Stomach (tissue), 9 donors: ENCODE results near the gene LIN28B. TPM values are rescaled to one million over a fixed set of nuclear protein-coding genes. Genes with fewer than 3 reads are reported as not detected.

Experiments used
- DNase-seq, 2 donors: peaks; one replicate each; pipeline versions ENCODE4 v3.0.0 to v3.0.0-alpha.2; 2013 to 2019
- H3K27ac ChIP-seq, 5 donors: fragments of 200-600 bp in 4 of 5; sonication (generic) in 4 of 5; one replicate each; pipeline ENCODE4 v1.5.1; 2013 to 2019; ENCODE audit warnings: mild to moderate bottlenecking in 1 of 5, moderate library complexity in 1 of 5
- H3K27me3 ChIP-seq, 3 donors: fragments of 200-600 bp; sonication (generic); one replicate each; pipeline ENCODE4 v1.5.1; 2017 to 2019; ENCODE audit warnings: mixed run types in 1 of 3
- H3K36me3 ChIP-seq, 4 donors: fragments of 200-600 bp; sonication (generic); 1 replicate in 3 of 4; 2 replicates in 1 of 4; pipeline ENCODE4 v1.5.1; 2016 to 2019
- H3K4me1 ChIP-seq, 4 donors: fragments of 200-600 bp; sonication (generic); one replicate each; pipeline ENCODE4 v1.5.1; 2016 to 2019
- H3K4me3 ChIP-seq, 4 donors: fragments of 200-600 bp; sonication (generic) in 3 of 4; one replicate each; pipeline ENCODE4 v1.5.1; 2016 to 2019; ENCODE audit warnings: mild to moderate bottlenecking in 1 of 4
- H3K9me3 ChIP-seq, 4 donors: fragments of 200-600 bp; sonication (generic); one replicate each; pipeline ENCODE4 v1.5.1; 2016 to 2019
- CTCF ChIP-seq, 7 experiments: fragments of 450-650 bp in 4 of 7; fragments of 200-600 bp in 3 of 7; sonication (generic) in 3 of 7; IDR thresholded peaks; one replicate each; pipeline ENCODE4 v1.5.1; 2016 to 2019; ENCODE audit warnings: antibody characterized with exemption in 7 of 7, control low read depth in 2 of 7, mild to moderate bottlenecking in 1 of 7
- EP300 ChIP-seq: sonication (generic); formaldehyde crosslinking; IDR thresholded peaks from one replicate; pipeline ENCODE4 v1.6.1; 2017; ENCODE audit warnings: antibody characterized with exemption
- POLR2A ChIP-seq, 4 donors: fragments of 450-650 bp; IDR thresholded peaks; one replicate each; pipeline ENCODE4 v1.6.1; 2016; ENCODE audit warnings: antibody characterized with exemption in 4 of 4, control low read depth in 2 of 4, mild to moderate bottlenecking in 1 of 4, moderate library complexity in 1 of 4
- POLR2AphosphoS5 ChIP-seq, 3 donors: sonication (generic); formaldehyde crosslinking; IDR thresholded peaks; one replicate each; pipeline ENCODE4 v1.6.1; 2016; ENCODE audit warnings: antibody characterized with exemption in 3 of 3
- WGBS, 5 donors: extraction: QIAGEN DNeasy Blood & Tissue Kit in 3 of 5; methylation state at CpG; one replicate each; pipeline versions ENCODE4 v1.1.5 to v1.1.7; 2013 to 2018; 5-methylcytosine and 5-hydroxymethylcytosine counted together
- intact Hi-C: fragments of 100-400 bp; cut with DNase I; formaldehyde crosslinking; loops from one replicate; pipeline ENCODE4 v1.15.1; 2023; ENCODE audit warnings: low total_unique reads
- polyA plus RNA-seq, 3 donors: library from polyadenylated mRNA; stranded (reverse); fragments of 200-250 nt; gene quantifications; one replicate each; pipeline ENCODE4 v1.2.3, GENCODE V29; 2013
- total RNA-seq, 5 donors: library from RNA; depleted of rRNA; stranded (reverse); fragments of >200 nt; gene quantifications; one replicate each; pipeline versions ENCODE4 v1.1.0 to v1.2.3, GENCODE V29; 2014 to 2016
- donor health status: healthy with polysubstance abuse.
- donor health status: Bipolar disorder and iron deficiency.
- donor health status: healthy.

Gene LIN28B
- total and polyA plus RNA-seq, 8 donors, result not detected

- intact Hi-C loops, result no loop called here
- WGBS, 5 donors, result 8 to 13% (median 10%) methylated on average over 19 of the region's 19 CpGs
- DNase-seq, result no peak
- H3K36me3 ChIP-seq, result no peaks in the 10 kb centered on the region
- H3K27me3 ChIP-seq, result peaks cover 6 to 76% (median 63%) of the 10 kb centered on the region in 3 donors
- H3K9me3 ChIP-seq, result peaks cover 0 to 5% (median 1%) of the 10 kb centered on the region in 4 donors
- H3K4me3 ChIP-seq, result no peak overlapping the region
- H3K27ac ChIP-seq, result no peak overlapping the region
- H3K4me1 ChIP-seq, result peaks cover 0 to 10% (median 4%) of the 10 kb centered on the region in 4 donors
- no peak for TF ChIP-seq POLR2A (IDR thresholded peaks at IDR 0.05)
- TF ChIP-seq CTCF (IDR thresholded peaks at IDR 0.05), result no peak
- TF ChIP-seq EP300, result no peak
- no peak for TF ChIP-seq POLR2AphosphoS5 (IDR thresholded peaks at IDR 0.05)
Measured at GRCh38 chr6:104958178-104959025, 1.5 kb downstream of the LIN28B start.

GRCh38 chr6:104959026-104959858, 2.3 kb downstream of the LIN28B start:
- Histone ChIP-seq H3K4me1 (peaks cover 0 to 10% (median 4%) of the 10 kb centered on the region in 4 donors), H3K4me3 (no peak overlapping the region), H3K9me3 (peaks cover 0 to 5% (median 0%) of the 10 kb centered on the region in 4 donors), H3K27ac (no peak overlapping the region), H3K36me3 (no peaks in the 10 kb centered on the region), H3K27me3 (peaks cover 0 to 68% (median 54%) of the 10 kb centered on the region in 3 donors)
- intact Hi-C loops, result no loop called here
- no peak for TF ChIP-seq CTCF (IDR thresholded peaks at IDR 0.05)
- no peak for TF ChIP-seq POLR2A (IDR thresholded peaks at IDR 0.05)
- no peak for TF ChIP-seq POLR2AphosphoS5 (IDR thresholded peaks at IDR 0.05)
- TF ChIP-seq EP300, result no peak
- 17 to 26% (median 24%) methylated on average over 3 of the region's 3 CpGs for WGBS, 5 donors
- DNase-seq, result no peak

- Histone ChIP-seq H3K27me3 (no peaks in the 10 kb centered on the region), H3K9me3 (no peaks in the 10 kb centered on the region), H3K4me1 (no peaks in the 10 kb centered on the region), H3K36me3 (no peaks in the 10 kb centered on the region), H3K27ac (no peak overlapping the region), H3K4me3 (no peak overlapping the region)
- TF ChIP-seq POLR2AphosphoS5 (IDR thresholded peaks at IDR 0.05) (no peak), CTCF (IDR thresholded peaks at IDR 0.05) (no peak), POLR2A (IDR thresholded peaks at IDR 0.05) (no peak), EP300 (no peak)
- no peak for DNase-seq
- 31 to 50% (median 45%) methylated on average over 2 of the region's 2 CpGs for WGBS, 5 donors
- intact Hi-C loops, result no loop called here
Measured at GRCh38 chr6:104969108-104969507, 12.2 kb downstream of the LIN28B start.

GRCh38 chr6:104969785-104970581, 13.1 kb downstream of the LIN28B start:
- WGBS, 5 donors, result 68 to 79% (median 76%) methylated on average over 2 of the region's 2 CpGs
- no peaks in the 10 kb centered on the region for H3K9me3 ChIP-seq
- H3K27me3 ChIP-seq, result no peaks in the 10 kb centered on the region
- intact Hi-C loops, result no loop called here
- no peaks in the 10 kb centered on the region for H3K36me3 ChIP-seq
- DNase-seq, result no peak
- H3K4me1 ChIP-seq, result no peaks in the 10 kb centered on the region
- no peak overlapping the region for H3K4me3 ChIP-seq
- no peak for TF ChIP-seq EP300
- TF ChIP-seq POLR2AphosphoS5 (IDR thresholded peaks at IDR 0.05), result no peak
- no peak for TF ChIP-seq CTCF (IDR thresholded peaks at IDR 0.05)
- no peak for TF ChIP-seq POLR2A (IDR thresholded peaks at IDR 0.05)
- H3K27ac ChIP-seq, result no peak overlapping the region
